Stimulated activated CD8-positive, alpha-beta memory T cell treated with anti-CD3 and anti-CD28 coated beads, Interleukin-7, amount 100 ng/mL, for 48 hours (primary cell): ENCODE results near the gene RUNDC1.
"Not testable (repeated sequence)": the region's sequence is repeated elsewhere in the genome, so short reads cannot be mapped to it uniquely, and the experiment has no call there.

Experiments used
- DNase-seq, 2 donors: peaks; one replicate each; pipeline ENCODE4 v3.0.0-alpha.2; 2020; ENCODE audit warnings: low read depth in 1 of 2; ENCODE audit errors: extremely low read depth in 1 of 2

Gene RUNDC1

GRCh38 chr17:42989726-42990652, 9.6 kb downstream of the RUNDC1 start:
- no peak for DNase-seq

- no peak for DNase-seq
Measured at GRCh38 chr17:42991471-42991870, 11.1 kb downstream of the RUNDC1 start.

- DNase-seq, result no peak
Measured at GRCh38 chr17:42992872-42993271, 12.5 kb downstream of the RUNDC1 start.

GRCh38 chr17:42993913-42994312, 13.5 kb downstream of the RUNDC1 start:
- DNase-seq, result not testable (repeated sequence)

GRCh38 chr17:42997390-42997983, 17.1 kb downstream of the RUNDC1 start:
- DNase-seq, result no peak

- peak; percentile 89 to 95 for DNase-seq
Measured at GRCh38 chr17:42997984-42998938, 17.9 kb downstream of the RUNDC1 start, which contains the start of gene RPL27. Gene RPL27 (plus strand): TSS chr17:42998419. CDS start chr17:42998751, 332 bp downstream.

GRCh38 chr17:42999003-42999525, 18.7 kb downstream of the RUNDC1 start:
- DNase-seq, result no peak

GRCh38 chr17:43000894-43001293, 20.5 kb downstream of the RUNDC1 start:
- not testable (repeated sequence) for DNase-seq

- no peak for DNase-seq
Measured at GRCh38 chr17:43003542-43004172, 23.3 kb downstream of the RUNDC1 start.

GRCh38 chr17:43006639-43007551, 26.5 kb downstream of the RUNDC1 start, which contains the start of gene IFI35:
Gene IFI35 (plus strand): TSS chr17:43006784. CDS start chr17:43006948, 164 bp downstream.
- peak; percentile 72 to 83 for DNase-seq

GRCh38 chr17:43010667-43011308, 30.4 kb downstream of the RUNDC1 start:
- no peak for DNase-seq

- DNase-seq, result no peak
Measured at GRCh38 chr17:43011728-43012472, 31.5 kb downstream of the RUNDC1 start.

GRCh38 chr17:43013296-43013695, 32.9 kb downstream of the RUNDC1 start:
- no peak for DNase-seq

GRCh38 chr17:43014020-43014648, 33.8 kb downstream of the RUNDC1 start:
- no peak for DNase-seq

- DNase-seq, result no peak
Measured at GRCh38 chr17:43014649-43015542, 34.5 kb downstream of the RUNDC1 start.

GRCh38 chr17:43015579-43015978, 35.2 kb downstream of the RUNDC1 start:
- DNase-seq, result no peak
